H1 (cell line): ENCODE results near the gene FLT4. TPM values are rescaled to one million over a fixed set of nuclear protein-coding genes. Genes with fewer than 3 reads are reported as not detected.

Experiments
- CTCF ChIA-PET: fragments of 300-600 bp; sonication (Branson Sonifier 250); formaldehyde crosslinking; loops from one replicate; lab custom pipeline; 2021; ENCODE audit not compliant: partially characterized antibody; lab: Charles Lee
- POLR2A ChIA-PET: fragments of 300-600 bp; sonication (Branson Sonifier 250); formaldehyde crosslinking; loops from one replicate; lab custom pipeline; 2021; ENCODE audit warnings: inconsistent platforms; ENCODE audit not compliant: partially characterized antibody; lab: Charles Lee
- DNase-seq, 2 experiments: peaks; one replicate each; pipeline versions ENCODE4 v3.0.0 to v3.0.0-alpha.2; 2010 to 2022; ENCODE audit warnings: low spot score in 2 of 2, low read depth in 1 of 2, mixed read lengths in 1 of 2
- FAIRE-seq: peaks from 2 replicates; lab custom pipeline; 2011; peaks lifted over from hg19 to GRCh38; lab: Jason Lieb, UNC
- H2AFZ ChIP-seq: 2 replicates; pipeline ENCODE4 v1.8.1; 2012; ENCODE audit warnings: low read length, inconsistent platforms
- H2AK5ac ChIP-seq: 2 replicates; pipeline ENCODE4 v1.6.1; 2013; ENCODE audit warnings: low read depth, low read length
- H2BK120ac ChIP-seq: replicated peaks from 2 replicates; pipeline ENCODE3; 2013; ENCODE audit warnings: low read depth, low read length, inconsistent platforms
- H2BK12ac ChIP-seq: 2 replicates; pipeline ENCODE4 v1.6.1; 2013; ENCODE audit warnings: low read depth, low read length
- H2BK15ac ChIP-seq: 2 replicates; pipeline ENCODE4 v1.6.1; 2013; ENCODE audit warnings: low read length
- H2BK20ac ChIP-seq: 2 replicates; pipeline ENCODE4 v1.6.1; 2013; ENCODE audit warnings: low read length
- H2BK5ac ChIP-seq: 2 replicates; pipeline ENCODE4 v1.6.1; 2013; ENCODE audit warnings: low read depth, low read length
- H3K14ac ChIP-seq: 2 replicates; pipeline ENCODE4 v1.6.1; 2013; ENCODE audit warnings: inconsistent platforms; ENCODE audit not compliant: insufficient read length
- H3K18ac ChIP-seq: 2 replicates; pipeline ENCODE4 v1.6.1; 2013; ENCODE audit warnings: low read length; ENCODE audit errors: extremely low read depth
- H3K23ac ChIP-seq: 2 replicates; pipeline ENCODE4 v1.6.1; 2013; ENCODE audit warnings: inconsistent platforms; ENCODE audit not compliant: insufficient read length
- H3K23me2 ChIP-seq: 2 replicates; pipeline ENCODE4 v1.6.1; 2013; ENCODE audit warnings: low read depth, low read length
- H3K27ac ChIP-seq: 2 replicates; pipeline ENCODE4 v1.6.1; 2011; ENCODE audit warnings: low read depth, low read length, inconsistent platforms
- H3K27me3 ChIP-seq, 4 experiments: replicated peaks in 1 of 4; 1 replicate in 1 of 4; 2 replicates in 3 of 4; pipeline versions ENCODE4 v1.6.1 to v1.8.1; 2011 to 2013; ENCODE audit warnings: low read length in 3 of 4, mild to moderate bottlenecking in 3 of 4, inconsistent platforms in 2 of 4, mixed read lengths in 2 of 4, moderate library complexity in 1 of 4; ENCODE audit not compliant: control insufficient read depth in 3 of 4, insufficient read depth in 3 of 4; ENCODE audit errors: extremely low read depth in 1 of 4
- H3K36me3 ChIP-seq, 4 experiments: 2 replicates each; pipeline versions ENCODE4 v1.6.1 to v1.8.1; 2011 to 2013; ENCODE audit warnings: mild to moderate bottlenecking in 4 of 4, low read length in 3 of 4, moderate library complexity in 2 of 4, control low read depth in 1 of 4, inconsistent platforms in 1 of 4; ENCODE audit not compliant: insufficient read depth in 4 of 4, control insufficient read depth in 2 of 4
- H3K4ac ChIP-seq: replicated peaks from 2 replicates; pipeline ENCODE3; 2013; ENCODE audit warnings: low read length, low read depth, mixed read lengths, inconsistent platforms; ENCODE audit not compliant: insufficient read length
- H3K4me1 ChIP-seq, 4 experiments: replicated peaks in 1 of 4; 1 replicate in 1 of 4; 2 replicates in 3 of 4; pipeline versions ENCODE4 v1.6.1 to v1.8.1; 2011 to 2013; ENCODE audit warnings: low read length in 3 of 4, inconsistent platforms in 2 of 4, mixed read lengths in 1 of 4; ENCODE audit not compliant: insufficient read depth in 4 of 4, control insufficient read depth in 3 of 4
- H3K4me2 ChIP-seq, 2 experiments: 2 replicates each; pipeline versions ENCODE4 v1.6.1 to v1.8.1; 2011 to 2013; ENCODE audit warnings: low read depth in 2 of 2, low read length in 2 of 2, control low read depth in 1 of 2, inconsistent platforms in 1 of 2, mild to moderate bottlenecking in 1 of 2; ENCODE audit not compliant: insufficient read depth in 1 of 2
- H3K4me3 ChIP-seq, 4 experiments: fragments of 200-600, 300-600 bp in 1 of 4; sonication (generic), shearing (Covaris generic), sonication (Bioruptor Twin) in 1 of 4; 2 replicates each; pipeline versions ENCODE4 v1.5.1 to v1.8.1; 2011 to 2016; ENCODE audit warnings: low read length in 4 of 4, low read depth in 3 of 4, control low read depth in 2 of 4, inconsistent platforms in 2 of 4, mild to moderate bottlenecking in 2 of 4, mixed read lengths in 1 of 4, moderate library complexity in 1 of 4; ENCODE audit not compliant: insufficient read depth in 2 of 4; ENCODE audit errors: extremely low read depth in 1 of 4
- H3K56ac ChIP-seq: replicated peaks from 2 replicates; pipeline ENCODE3; 2013; ENCODE audit warnings: low read depth, mild to moderate bottlenecking, mixed read lengths, low read length, inconsistent platforms; ENCODE audit not compliant: insufficient read length
- H3K79me1 ChIP-seq: 2 replicates; pipeline ENCODE4 v1.6.1; 2013; ENCODE audit warnings: low read depth, low read length, control low read depth
- H3K79me2 ChIP-seq, 2 experiments: 2 replicates each; pipeline versions ENCODE4 v1.6.1 to v1.8.1; 2012 to 2013; ENCODE audit warnings: low read length in 2 of 2, mild to moderate bottlenecking in 2 of 2, inconsistent platforms in 1 of 2; ENCODE audit not compliant: insufficient read depth in 2 of 2, control insufficient read depth in 1 of 2
- H3K9ac ChIP-seq, 4 experiments: replicated peaks in 1 of 4; 1 replicate in 1 of 4; 2 replicates in 3 of 4; pipeline versions ENCODE4 v1.6.1 to v1.8.1; 2011 to 2013; ENCODE audit warnings: low read depth in 3 of 4, low read length in 3 of 4, control low read depth in 2 of 4, mild to moderate bottlenecking in 2 of 4, moderate library complexity in 2 of 4, inconsistent platforms in 1 of 4; ENCODE audit errors: extremely low read depth in 1 of 4
- H3K9me3 ChIP-seq, 2 experiments: 2 replicates each; pipeline versions ENCODE4 v1.6.1 to v1.8.1; 2012 to 2013; ENCODE audit warnings: mild to moderate bottlenecking in 2 of 2, moderate library complexity in 2 of 2, control low read depth in 1 of 2, inconsistent platforms in 1 of 2, low read depth in 1 of 2, low read length in 1 of 2, mixed read lengths in 1 of 2; ENCODE audit not compliant: insufficient read depth in 2 of 2
- H4K20me1 ChIP-seq, 2 experiments: replicated peaks in 1 of 2; 2 replicates each; pipeline versions ENCODE3 to v1.8.1; 2011 to 2013; ENCODE audit warnings: inconsistent platforms in 2 of 2, low read length in 2 of 2, mild to moderate bottlenecking in 1 of 2; ENCODE audit not compliant: insufficient read depth in 2 of 2, control insufficient read depth in 1 of 2
- H4K5ac ChIP-seq: 2 replicates; pipeline ENCODE4 v1.6.1; 2013; ENCODE audit warnings: low read length, low read depth, mixed read lengths, inconsistent platforms; ENCODE audit not compliant: insufficient read length
- H4K8ac ChIP-seq: 2 replicates; pipeline ENCODE4 v1.8.0; 2013; ENCODE audit warnings: mild to moderate bottlenecking, moderate library complexity, low read length, inconsistent platforms; ENCODE audit not compliant: insufficient read depth; ENCODE audit errors: extremely low read depth
- H4K91ac ChIP-seq: replicated peaks from 2 replicates; pipeline ENCODE3; 2013; ENCODE audit warnings: low read length, mixed read lengths, inconsistent platforms; ENCODE audit not compliant: insufficient read length
- ASH2L ChIP-seq: fragments of 200-600, 300-600 bp; sonication (generic); IDR thresholded peaks from one replicate; pipeline ENCODE4 v1.7.1; 2017; ENCODE audit warnings: low read length
- JUND ChIP-seq: IDR thresholded peaks from 2 replicates; pipeline ENCODE4 v1.6.1; 2011; ENCODE audit warnings: mild to moderate bottlenecking, improper control_type of control experiment, low read length
- WGBS, 2 experiments: shearing (Covaris generic) in 1 of 2; methylation state at CpG; one replicate each; pipeline versions ENCODE4 v1.1.6 to v1.1.7; 2013 to 2015; ENCODE audit warnings: low lambda C conversion rate in 2 of 2, mixed read lengths in 2 of 2, inconsistent platforms in 1 of 2, low coverage in 1 of 2, missing lambda C conversion rate in 1 of 2; ENCODE audit not compliant: insufficient replicate concordance in 2 of 2, insufficient coverage in 1 of 2, insufficient read length in 1 of 2; ENCODE audit errors: extremely low coverage in 1 of 2, missing lambda C conversion rate in 1 of 2; 5-methylcytosine and 5-hydroxymethylcytosine counted together
- polyA plus RNA-seq, 7 experiments: library from polyadenylated mRNA; depleted of rRNA in 3 of 7; stranded (reverse) in 5 of 7; unstranded in 2 of 7; fragments of >200 nt in 5 of 7; fragments of 200-250 nt in 2 of 7; gene quantifications; 1 replicate in 5 of 7; 2 replicates in 1 of 7; 4 replicates in 1 of 7; pipeline versions ENCODE4 v1.2.1 to v1.2.3, GENCODE V29; 2011 to 2013; ENCODE audit warnings: missing spikeins in 2 of 7, mixed read lengths in 2 of 7
- total RNA-seq: library from RNA; stranded (reverse); fragmentation: NEBNext Ultra II Directional; extraction: Animal tissue kit (Norgen Biotek cat#: 25700); gene quantifications from 2 replicates; pipeline ENCODE4 v1.2.1, GENCODE V29; 2021
- TF ChIP-seq, protein P1 (sequence below): IDR thresholded peaks from 2 replicates; pipeline ENCODE4 v1.6.1; 2012; ENCODE audit warnings: inconsistent platforms
- TF ChIP-seq, protein P2 (sequence below): IDR thresholded peaks from 2 replicates; pipeline ENCODE4 v1.6.1; 2012; ENCODE audit warnings: low read length, inconsistent platforms

The FLT4 gene
- total and polyA plus RNA-seq, 2 of the 8 experiments (the other 6 are each of a cell fraction or from before 2014, with no cell fraction given): 6.5 to 7.7 TPM

DNA sequence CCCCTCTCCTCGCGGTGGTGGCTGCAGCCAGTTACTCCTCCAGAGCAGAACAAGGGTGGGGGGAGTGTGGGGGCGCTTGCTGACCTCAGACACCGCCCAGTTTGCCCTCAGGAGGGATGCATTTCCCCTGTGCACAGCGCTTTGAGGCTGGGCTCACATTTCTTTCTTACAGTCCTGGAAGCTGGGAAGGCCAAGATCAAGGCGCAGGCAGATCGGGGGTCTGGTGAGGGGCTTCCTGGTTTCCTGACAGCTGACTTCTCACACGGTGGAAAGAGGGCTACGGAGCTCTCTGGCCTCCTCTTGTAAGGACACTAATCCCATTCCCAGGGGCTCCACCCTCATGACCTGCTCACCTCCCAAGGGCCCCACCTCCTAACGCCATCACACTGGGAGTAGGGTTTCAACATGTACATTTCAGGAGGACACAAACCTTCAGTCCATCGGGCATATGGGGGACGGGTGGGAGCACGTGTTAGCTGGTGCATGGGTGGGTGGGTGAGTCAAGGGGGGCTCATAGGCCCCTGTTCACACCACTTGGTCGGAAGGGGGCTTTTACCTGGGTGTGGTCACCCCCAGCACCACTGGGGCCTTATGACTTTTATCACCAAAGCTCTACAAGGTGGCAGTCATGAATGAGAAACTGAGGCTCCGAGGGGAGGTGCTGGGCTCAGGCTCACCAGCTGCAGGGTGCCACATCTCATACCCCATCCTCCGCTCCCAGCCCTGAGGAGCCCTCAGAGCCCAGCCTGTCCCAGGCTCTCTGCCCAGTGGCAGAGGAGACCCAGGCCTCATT lies 50.4 kb downstream of the FLT4 start:
- peaks cover 6% of the 10 kb centered on the region; the same call in 1 of the 2 replicates for H3K23me2 ChIP-seq
- H3K27me3 ChIP-seq: peaks cover 0 to 1% (median 0%) of the 10 kb centered on the region in 4 experiments; a peak in 2 of 7 replicates
- no peak overlapping the region for H3K4me3 ChIP-seq
- H3K23ac ChIP-seq: no peak overlapping the region
- no peak overlapping the region for H3K27ac ChIP-seq
- H4K8ac ChIP-seq: no peak overlapping the region
- H3K18ac ChIP-seq: no peak overlapping the region
- H3K79me1 ChIP-seq: no peaks in the 10 kb centered on the region
- TF ChIP-seq, protein P1, sequence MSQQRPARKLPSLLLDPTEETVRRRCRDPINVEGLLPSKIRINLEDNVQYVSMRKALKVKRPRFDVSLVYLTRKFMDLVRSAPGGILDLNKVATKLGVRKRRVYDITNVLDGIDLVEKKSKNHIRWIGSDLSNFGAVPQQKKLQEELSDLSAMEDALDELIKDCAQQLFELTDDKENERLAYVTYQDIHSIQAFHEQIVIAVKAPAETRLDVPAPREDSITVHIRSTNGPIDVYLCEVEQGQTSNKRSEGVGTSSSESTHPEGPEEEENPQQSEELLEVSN: no peak
- TF ChIP-seq, protein P2, sequence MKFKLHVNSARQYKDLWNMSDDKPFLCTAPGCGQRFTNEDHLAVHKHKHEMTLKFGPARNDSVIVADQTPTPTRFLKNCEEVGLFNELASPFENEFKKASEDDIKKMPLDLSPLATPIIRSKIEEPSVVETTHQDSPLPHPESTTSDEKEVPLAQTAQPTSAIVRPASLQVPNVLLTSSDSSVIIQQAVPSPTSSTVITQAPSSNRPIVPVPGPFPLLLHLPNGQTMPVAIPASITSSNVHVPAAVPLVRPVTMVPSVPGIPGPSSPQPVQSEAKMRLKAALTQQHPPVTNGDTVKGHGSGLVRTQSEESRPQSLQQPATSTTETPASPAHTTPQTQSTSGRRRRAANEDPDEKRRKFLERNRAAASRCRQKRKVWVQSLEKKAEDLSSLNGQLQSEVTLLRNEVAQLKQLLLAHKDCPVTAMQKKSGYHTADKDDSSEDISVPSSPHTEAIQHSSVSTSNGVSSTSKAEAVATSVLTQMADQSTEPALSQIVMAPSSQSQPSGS: no peak
- no peak for TF ChIP-seq ASH2L
- TF ChIP-seq JUND: no peak
- no peak overlapping the region for H3K56ac ChIP-seq
- H3K36me3 ChIP-seq: no peaks in the 10 kb centered on the region
- H3K79me2 ChIP-seq: no peaks in the 10 kb centered on the region
- no peak overlapping the region for H2BK15ac ChIP-seq
- ChIA-PET POLR2A (no interaction called here), CTCF (interaction anchor here (0.6 to 2.0 kb wide), 7 partner anchors 7 to 306 kb away, joined by 3 to 7 read pairs (median 4); no protein-coding TSS in a partner anchor)
- H3K4ac ChIP-seq: no peak overlapping the region
- 88% methylated on average over 14 of the region's 16 CpGs; no CpG with 5 or more reads in 1 of the 2 experiments for WGBS, 2 experiments
- no peak overlapping the region for H2BK12ac ChIP-seq
- H3K9me3 ChIP-seq: no peaks in the 10 kb centered on the region
- no peak overlapping the region for H2BK120ac ChIP-seq
- no peak overlapping the region for H2BK20ac ChIP-seq
- FAIRE-seq (no peak), DNase-seq (no peak)
- H3K14ac ChIP-seq: no peak overlapping the region
- H4K5ac ChIP-seq: no peak overlapping the region
- H3K9ac ChIP-seq: no peak overlapping the region
- H4K91ac ChIP-seq: no peak overlapping the region
- no peak overlapping the region for H2BK5ac ChIP-seq
- H2AFZ ChIP-seq: no peak overlapping the region
- peaks cover 0 to 2% of the 10 kb centered on the region in 2 experiments for H4K20me1 ChIP-seq
- H3K4me2 ChIP-seq: no peak overlapping the region
- H2AK5ac ChIP-seq: no peak overlapping the region
- H3K4me1 ChIP-seq: no peaks in the 10 kb centered on the region; a peak in 1 of 7 replicates
